SK-N-SH (cell line): ENCODE measurements around the gene OSTF1. TPM values are rescaled to one million over a fixed set of nuclear protein-coding genes. Genes with fewer than 3 reads are reported as not detected.

Experiments
- CTCF ChIA-PET: fragments of 300-600, 350-600 bp; formaldehyde crosslinking; extraction: SDS; loops from one replicate; lab custom pipeline; 2021; lab: Yijun Ruan, JAX
- POLR2A ChIA-PET: fragments of 350-600 bp; sonication (Branson Sonifier 250); formaldehyde crosslinking; extraction: SDS; loops from one replicate; lab custom pipeline; 2020; ENCODE audit warnings: antibody characterized with exemption, inconsistent platforms; lab: Yijun Ruan, JAX
- DNase-seq: peaks from one replicate; pipeline ENCODE4 v3.0.0; 2012
- H2AFZ ChIP-seq: fragments of 200-600 bp; sonication (generic); 2 replicates; pipeline ENCODE4 v1.8.1; 2016; ENCODE audit warnings: antibody characterized with exemption, mild to moderate bottlenecking, low read depth
- H3F3A ChIP-seq: fragments of 200-600 bp; sonication (generic); replicated peaks from 2 replicates; pipeline ENCODE3; 2016; ENCODE audit warnings: antibody characterized with exemption, mild to moderate bottlenecking; ENCODE audit not compliant: insufficient read depth
- H3K27ac ChIP-seq, 2 experiments: fragments of 200-500 bp in 1 of 2; fragments of 200-600 bp in 1 of 2; sonication (Bioruptor generic) in 1 of 2; sonication (generic), shearing (Covaris generic) in 1 of 2; 2 replicates each; pipeline versions ENCODE4 v1.5.1 to v1.6.1; 2014 to 2016; ENCODE audit warnings: low read depth in 2 of 2, inconsistent platforms in 1 of 2, low read length in 1 of 2, mild to moderate bottlenecking in 1 of 2, mixed read lengths in 1 of 2
- H3K27me3 ChIP-seq: fragments of 200-600 bp; sonication (generic), shearing (Covaris generic); 2 replicates; pipeline ENCODE4 v1.6.1; 2016; ENCODE audit warnings: mixed run types; ENCODE audit not compliant: insufficient read depth
- H3K36me3 ChIP-seq, 2 experiments: fragments of 200-500 bp in 1 of 2; fragments of 200-600 bp in 1 of 2; sonication (Bioruptor generic) in 1 of 2; sonication (generic) in 1 of 2; replicated peaks in 1 of 2; 2 replicates each; pipeline versions ENCODE3 to v1.5.1; 2014 to 2016; ENCODE audit warnings: low read length in 1 of 2, mild to moderate bottlenecking in 1 of 2; ENCODE audit not compliant: insufficient read depth in 2 of 2, control insufficient read depth in 1 of 2
- H3K4me1 ChIP-seq, 2 experiments: fragments of 200-500 bp in 1 of 2; fragments of 200-600 bp in 1 of 2; sonication (Bioruptor generic) in 1 of 2; sonication (generic), shearing (Covaris generic) in 1 of 2; 2 replicates each; pipeline versions ENCODE4 v1.5.1 to v1.6.1; 2014 to 2016; ENCODE audit warnings: low read depth in 1 of 2, low read length in 1 of 2, mixed run types in 1 of 2; ENCODE audit not compliant: insufficient read depth in 2 of 2, control insufficient read depth in 1 of 2
- H3K4me2 ChIP-seq: fragments of 200-600 bp; sonication (generic), shearing (Covaris generic); 2 replicates; pipeline ENCODE4 v1.6.1; 2017; ENCODE audit warnings: mixed run types
- H3K4me3 ChIP-seq, 2 experiments: fragments of 200-500 bp in 1 of 2; fragments of 200-600 bp in 1 of 2; sonication (Bioruptor generic) in 1 of 2; sonication (generic), shearing (Covaris generic) in 1 of 2; 2 replicates each; pipeline versions ENCODE4 v1.5.1 to v1.8.1; 2014 to 2016; ENCODE audit warnings: low read depth in 2 of 2, inconsistent platforms in 1 of 2, low read length in 1 of 2, mild to moderate bottlenecking in 1 of 2, mixed read lengths in 1 of 2, moderate library complexity in 1 of 2
- H3K79me2 ChIP-seq: fragments of 200-600 bp; sonication (generic); 2 replicates; pipeline ENCODE4 v1.8.1; 2017; ENCODE audit warnings: mild to moderate bottlenecking; ENCODE audit not compliant: insufficient read depth
- H3K9ac ChIP-seq: fragments of 200-600 bp; sonication (generic); 2 replicates; pipeline ENCODE4 v1.6.1; 2017; ENCODE audit warnings: mixed run types
- H3K9me2 ChIP-seq: fragments of 200-600 bp; sonication (generic); 2 replicates; pipeline ENCODE4 v1.6.1; 2017; ENCODE audit warnings: mixed run types
- H3K9me3 ChIP-seq: fragments of 200-600 bp; sonication (generic); 2 replicates; pipeline ENCODE4 v1.6.1; 2017; ENCODE audit warnings: mixed run types, mild to moderate bottlenecking, moderate library complexity
- H4K20me1 ChIP-seq: fragments of 200-600 bp; sonication (generic); 2 replicates; pipeline ENCODE4 v1.6.1; 2017; ENCODE audit warnings: mild to moderate bottlenecking, mixed run types; ENCODE audit not compliant: insufficient read depth
- CHD2 ChIP-seq: fragments of 150-350 bp; IDR thresholded peaks from 2 replicates; pipeline ENCODE4 v1.6.1; 2018; ENCODE audit warnings: low read length; ENCODE audit not compliant: partially characterized antibody
- CTCF ChIP-seq: fragments of 200-600 bp; sonication (generic); IDR thresholded peaks from 2 replicates; pipeline ENCODE4 v1.6.1; 2017; ENCODE audit warnings: antibody characterized with exemption, mild to moderate bottlenecking, moderate library complexity
- ELF1 ChIP-seq: IDR thresholded peaks from 2 replicates; pipeline ENCODE4 v1.4.0; 2012
- FOSL2 ChIP-seq: IDR thresholded peaks from 2 replicates; pipeline ENCODE4 v1.4.0; 2012; ENCODE audit warnings: low read depth, mild to moderate bottlenecking, moderate library complexity, borderline replicate concordance
- FOXJ3 ChIP-seq: sonication (generic); formaldehyde crosslinking; IDR thresholded peaks from 2 replicates; pipeline ENCODE4 v1.5.1; 2020; ENCODE audit warnings: mild to moderate bottlenecking, missing genetic modification reagents
- GATA2 ChIP-seq: sonication (generic); formaldehyde crosslinking; IDR thresholded peaks from 2 replicates; pipeline ENCODE4 v1.5.0; 2020; ENCODE audit warnings: mild to moderate bottlenecking, missing genetic modification reagents
- MAX ChIP-seq: IDR thresholded peaks from 2 replicates; pipeline ENCODE4 v1.4.0; 2012; ENCODE audit warnings: low read depth
- MXI1 ChIP-seq: IDR thresholded peaks from 2 replicates; pipeline ENCODE4 v1.6.1; 2012; ENCODE audit warnings: mild to moderate bottlenecking, low read depth, low read length, improper control_type of control experiment
- NFIC ChIP-seq: IDR thresholded peaks from 2 replicates; pipeline ENCODE4 v1.4.0; 2012; ENCODE audit warnings: borderline replicate concordance
- PBX3 ChIP-seq: IDR thresholded peaks from 2 replicates; pipeline ENCODE4; 2012
- POLR2AphosphoS5 ChIP-seq: IDR thresholded peaks from 2 replicates; pipeline ENCODE4 v1.6.1; 2012; ENCODE audit warnings: low read depth, low read length
- RCOR1 ChIP-seq: fragments of 150-350 bp; IDR thresholded peaks from 2 replicates; pipeline ENCODE4 v1.6.1; 2017; ENCODE audit warnings: antibody characterized with exemption, low read length
- REST ChIP-seq: IDR thresholded peaks from 2 replicates; pipeline ENCODE4 v1.6.1; 2012; ENCODE audit warnings: mild to moderate bottlenecking, low read depth, low read length, moderate library complexity
- SIN3A ChIP-seq: IDR thresholded peaks from 2 replicates; pipeline ENCODE4 v1.6.1; 2012; ENCODE audit warnings: low read depth, mild to moderate bottlenecking, low read length, moderate library complexity, borderline replicate concordance
- SMC3 ChIP-seq: IDR thresholded peaks from 2 replicates; pipeline ENCODE4 v1.6.1; 2012; ENCODE audit warnings: low read depth, low read length, improper control_type of control experiment
- TAF1 ChIP-seq: IDR thresholded peaks from 2 replicates; pipeline ENCODE4 v1.6.1; 2012; ENCODE audit warnings: low read depth, mild to moderate bottlenecking, low read length, moderate library complexity, borderline replicate concordance
- USF1 ChIP-seq: IDR thresholded peaks from 2 replicates; pipeline ENCODE4 v1.4.0; 2012; ENCODE audit warnings: low read depth, borderline replicate concordance
- USF2 ChIP-seq: fragments of 150-350 bp; IDR thresholded peaks from 2 replicates; pipeline ENCODE4 v1.6.1; 2017; ENCODE audit warnings: antibody characterized with exemption, low read length, low read depth, borderline replicate concordance
- WGBS: methylation state at CpG from one replicate; pipeline ENCODE4 v1.1.6; 2017; ENCODE audit warnings: low lambda C conversion rate; 5-methylcytosine and 5-hydroxymethylcytosine counted together
- polyA plus RNA-seq, 3 experiments: library from polyadenylated mRNA; depleted of rRNA; stranded (reverse); fragments of >200 nt; gene quantifications; 2 replicates each; pipeline ENCODE4 v1.2.3, GENCODE V29; 2012

The OSTF1 gene
- polyA plus RNA-seq, 1 of the 3 experiments (the other 2 are of a cell fraction) = 9.5 TPM

GRCh38 chr9:75121914-75122558 is 33.7 kb downstream of the OSTF1 start (continued):
- no peak for TF ChIP-seq PBX3
- no peak for TF ChIP-seq USF2
- no peak for TF ChIP-seq MAX
- TF ChIP-seq ELF1 = no peak
- no peak for TF ChIP-seq FOXJ3 (CRISPR knock-in tag)

- Histone ChIP-seq H3F3A (no peaks in the 10 kb centered on the region), H3K36me3 (peaks cover 0 to 2% of the 10 kb centered on the region in 2 experiments), H3K9me2 (no peaks in the 10 kb centered on the region), H3K9ac (no peak overlapping the region), H3K4me1 (no peaks in the 10 kb centered on the region), H3K27ac (no peak overlapping the region), H3K9me3 (no peaks in the 10 kb centered on the region), H2AFZ (no peak overlapping the region), H3K4me2 (no peak overlapping the region), H4K20me1 (no peaks in the 10 kb centered on the region), H3K27me3 (no peaks in the 10 kb centered on the region), H3K4me3 (no peak overlapping the region), H3K79me2 (no peaks in the 10 kb centered on the region; the same call in 1 of the 2 replicates)
- no peak for DNase-seq
- 37% methylated on average over 10 of the region's 10 CpGs for WGBS
- TF ChIP-seq RCOR1 (no peak), SIN3A (no peak), POLR2AphosphoS5 (no peak), CTCF (no peak), MXI1 (no peak), NFIC (no peak), REST (no peak), TAF1 (no peak), MAX (no peak), USF1 (no peak), CHD2 (no peak), SMC3 (no peak), FOXJ3 (CRISPR knock-in tag) (no peak), FOSL2 (no peak), GATA2 (CRISPR knock-in tag) (no peak)
- CTCF ChIA-PET = no interaction called here
- POLR2A ChIA-PET = no interaction called here
These were observed 35.4 kb downstream of the OSTF1 start for GRCh38 chr9:75123696-75124095.
